CD14-positive monocyte (primary cell): ENCODE data around the gene PODXL2. TPM values are rescaled to one million over a fixed set of nuclear protein-coding genes. Genes with fewer than 3 reads are reported as not detected.
A peak's percentile ranks its signal among the peaks of the same experiment; 100 is the strongest.

ENCODE experiments used
- DNase-seq, 3 donors: peaks; one replicate each; pipeline ENCODE4 v3.0.0-alpha.2; 2011 to 2022
- H2AFZ ChIP-seq: 2 replicates; pipeline ENCODE4 v1.6.0; 2012; ENCODE audit warnings: mild to moderate bottlenecking, low read depth, low read length, inconsistent platforms; ENCODE audit not compliant: insufficient read depth, poor library complexity, severe bottlenecking
- H3K27ac ChIP-seq, 2 donors: 1 replicate in 1 of 2; 2 replicates in 1 of 2; pipeline ENCODE4 v1.5.1; 2012 to 2013; ENCODE audit warnings: low read length in 2 of 2, control low read depth in 1 of 2, inconsistent platforms in 1 of 2, low read depth in 1 of 2, mild to moderate bottlenecking in 1 of 2
- H3K27me3 ChIP-seq, 2 donors: one replicate each; pipeline versions ENCODE4 v1.6.0 to v1.6.1; 2011 to 2013; ENCODE audit warnings: low read length in 2 of 2; ENCODE audit not compliant: control insufficient read depth in 2 of 2, insufficient read depth in 2 of 2
- H3K36me3 ChIP-seq, 2 donors: replicated peaks in 1 of 2; 1 replicate in 1 of 2; 2 replicates in 1 of 2; pipeline versions ENCODE4 v1.5.1 to v1.6.1; 2012 to 2013; ENCODE audit warnings: low read length in 2 of 2, control low read depth in 1 of 2, inconsistent platforms in 1 of 2, mild to moderate bottlenecking in 1 of 2; ENCODE audit not compliant: insufficient read depth in 2 of 2, control insufficient read depth in 1 of 2
- H3K4me1 ChIP-seq, 2 donors: 1 replicate in 1 of 2; 2 replicates in 1 of 2; pipeline versions ENCODE4 v1.5.1 to v1.6.1; 2012 to 2013; ENCODE audit warnings: low read length in 2 of 2, control low read depth in 1 of 2, inconsistent platforms in 1 of 2, mild to moderate bottlenecking in 1 of 2, moderate library complexity in 1 of 2; ENCODE audit not compliant: insufficient read depth in 2 of 2, control insufficient read depth in 1 of 2
- H3K4me2 ChIP-seq: replicated peaks from 2 replicates; pipeline ENCODE3; 2012; ENCODE audit warnings: low read length, moderate library complexity, mild to moderate bottlenecking; ENCODE audit not compliant: poor library complexity, severe bottlenecking; ENCODE audit errors: extremely low read depth
- H3K4me3 ChIP-seq, 3 experiments: fragments of 200-600 bp in 1 of 3; sonication (generic) in 1 of 3; replicated peaks in 1 of 3; 1 replicate in 2 of 3; 2 replicates in 1 of 3; pipeline ENCODE4 v1.5.1; 2011 to 2013; ENCODE audit warnings: low read length in 3 of 3, mild to moderate bottlenecking in 3 of 3, control low read depth in 2 of 3, low read depth in 2 of 3, inconsistent platforms in 1 of 3, moderate library complexity in 1 of 3
- H3K79me2 ChIP-seq: 2 replicates; pipeline ENCODE4 v1.6.0; 2012; ENCODE audit warnings: mild to moderate bottlenecking, control low read depth, inconsistent platforms, low read length, moderate library complexity; ENCODE audit not compliant: insufficient read depth
- H3K9ac ChIP-seq: 2 replicates; pipeline ENCODE4 v1.6.0; 2017; ENCODE audit warnings: low read length, mild to moderate bottlenecking; ENCODE audit not compliant: insufficient read depth, poor library complexity, severe bottlenecking
- H3K9me3 ChIP-seq, 2 donors: replicated peaks in 1 of 2; 1 replicate in 1 of 2; 2 replicates in 1 of 2; pipeline versions ENCODE4 v1.5.1 to v1.6.1; 2012 to 2013; ENCODE audit warnings: low read length in 2 of 2, control low read depth in 1 of 2; ENCODE audit not compliant: control insufficient read depth in 1 of 2, insufficient read depth in 1 of 2
- H4K20me1 ChIP-seq: 2 replicates; pipeline ENCODE4 v1.6.0; 2012; ENCODE audit warnings: mild to moderate bottlenecking, low read length, control low read depth, moderate library complexity; ENCODE audit not compliant: insufficient read depth
- H3K27ac Mint-ChIP-seq, 7 donors: one replicate each; pipeline ENCODE4 v1.8.0; 2020; ENCODE audit warnings: mild to moderate bottlenecking in 7 of 7, mixed read lengths in 7 of 7, moderate library complexity in 6 of 7, inconsistent platforms in 2 of 7
- H3K27me3 Mint-ChIP-seq, 3 donors: one replicate each; pipeline ENCODE4 v1.8.0; 2021 to 2022; ENCODE audit warnings: low read depth in 3 of 3, mild to moderate bottlenecking in 3 of 3, mixed read lengths in 3 of 3, moderate library complexity in 3 of 3, inconsistent platforms in 1 of 3
- H3K36me3 Mint-ChIP-seq, 2 donors: one replicate each; pipeline ENCODE4 v1.8.0; 2020; ENCODE audit warnings: mixed read lengths in 2 of 2, inconsistent platforms in 1 of 2, mild to moderate bottlenecking in 1 of 2
- H3K4me1 Mint-ChIP-seq: one replicate; pipeline ENCODE4 v1.8.0; 2020; ENCODE audit warnings: mild to moderate bottlenecking, mixed read lengths
- H3K4me3 Mint-ChIP-seq, 2 donors: one replicate each; pipeline ENCODE4 v1.8.0; 2020; ENCODE audit warnings: mild to moderate bottlenecking in 2 of 2, mixed read lengths in 2 of 2, moderate library complexity in 1 of 2
- H3K9me3 Mint-ChIP-seq, 7 donors: one replicate each; pipeline ENCODE4 v1.8.0; 2020 to 2022; ENCODE audit warnings: mixed read lengths in 7 of 7, mild to moderate bottlenecking in 6 of 7, moderate library complexity in 6 of 7, inconsistent platforms in 2 of 7
- CTCF ChIP-seq: fragments of 200-600 bp; IDR thresholded peaks from one replicate; pipeline ENCODE4 v1.8.0; 2022; ENCODE audit warnings: antibody characterized with exemption, mild to moderate bottlenecking
- WGBS: methylation state at CpG from one replicate; pipeline ENCODE4 v1.1.5; 2013; ENCODE audit warnings: missing lambda C conversion rate; ENCODE audit not compliant: insufficient coverage; 5-methylcytosine and 5-hydroxymethylcytosine counted together
- intact Hi-C, 2 donors: fragments of 100-400 bp; cut with micrococcal nuclease; formaldehyde crosslinking; loops; one replicate each; pipeline versions ENCODE4 v1.15.0 to v1.15.1; 2023
- polyA plus RNA-seq, 3 donors: library from polyadenylated mRNA; depleted of rRNA in 1 of 3; unstranded in 2 of 3; stranded (reverse) in 1 of 3; fragments of 300-500 nt in 2 of 3; fragments of >200 nt in 1 of 3; fragmentation: Illumina TruSeq in 2 of 3; gene quantifications; 1 replicate in 2 of 3; 2 replicates in 1 of 3; pipeline ENCODE4 v1.2.3, GENCODE V29; 2012 to 2021

Gene PODXL2
- polyA plus RNA-seq, 3 donors, result 0.33 to 0.64 (median 0.43) TPM

GRCh38 chr3:127639173-127640041, 10.4 kb downstream of the PODXL2 start:
- Histone ChIP-seq H3K79me2 (no peaks in the 10 kb centered on the region), H3K27me3 (no peaks in the 10 kb centered on the region), H3K36me3 (no peaks in the 10 kb centered on the region), H3K4me3 (no peak overlapping the region), H2AFZ (no peak overlapping the region), H3K27ac (no peak overlapping the region), H3K4me2 (no peak overlapping the region), H3K9me3 (no peaks in the 10 kb centered on the region), H3K4me1 (peaks cover under 1 to 3% of the 10 kb centered on the region in 2 donors), H4K20me1 (no peaks in the 10 kb centered on the region), H3K9ac (no peak overlapping the region)
- TF ChIP-seq CTCF, result no peak
- Mint-ChIP-seq H3K4me3 (no peak overlapping the region), H3K36me3 (no peaks in the 10 kb centered on the region), H3K4me1 (peaks cover 4% of the 10 kb centered on the region), H3K27ac (peak overlapping the region in 1 of 7 donors; percentile 14), H3K9me3 (no peaks in the 10 kb centered on the region), H3K27me3 (peaks cover 0 to 4% (median 2%) of the 10 kb centered on the region in 3 donors)
- intact Hi-C loops, result loop anchor here in 1 of 2 donors (10.0 kb wide), 2 partner anchors 55 to 725 kb away; no protein-coding TSS in a partner anchor
- no peak for DNase-seq
- WGBS, result 92% methylated on average over 2 of the region's 5 CpGs

- TF ChIP-seq CTCF, result no peak
- Histone ChIP-seq H3K9ac (no peak overlapping the region), H3K9me3 (no peaks in the 10 kb centered on the region), H3K4me2 (no peak overlapping the region), H3K4me3 (no peak overlapping the region), H3K27ac (no peak overlapping the region), H2AFZ (no peak overlapping the region), H3K27me3 (no peaks in the 10 kb centered on the region), H3K4me1 (peaks cover 7% of the 10 kb centered on the region in 2 donors), H3K36me3 (no peaks in the 10 kb centered on the region), H3K79me2 (no peaks in the 10 kb centered on the region), H4K20me1 (no peaks in the 10 kb centered on the region)
- Mint-ChIP-seq H3K9me3 (no peaks in the 10 kb centered on the region), H3K27me3 (peaks cover 0 to 4% (median 3%) of the 10 kb centered on the region in 3 donors), H3K4me3 (no peak overlapping the region), H3K36me3 (no peaks in the 10 kb centered on the region), H3K4me1 (peaks cover 10% of the 10 kb centered on the region), H3K27ac (peak overlapping the region in 1 of 7 donors; percentile 14)
- no CpG with 5 or more reads among the region's 3 CpGs for WGBS
- DNase-seq, result no peak
- intact Hi-C loops, result loop anchor here in 1 of 2 donors (10.0 kb wide), 1 partner anchor 725 kb away; no protein-coding TSS in a partner anchor
Observed at GRCh38 chr3:127640042-127640355, 11.0 kb downstream of the PODXL2 start.
